Glomerular endothelial cell (primary cell): ENCODE results near the gene RPS15A. TPM values are rescaled to one million over a fixed set of nuclear protein-coding genes. Genes with fewer than 3 reads are reported as not detected.

Experiments used
- DNase-seq: peaks from one replicate; pipeline ENCODE4 v3.0.0-alpha.2; 2011; ENCODE audit warnings: low read depth, low spot score; ENCODE audit errors: extremely low read depth
- total RNA-seq: library from RNA; depleted of rRNA; stranded (reverse); fragments of >200 nt; gene quantifications from 2 replicates; pipeline ENCODE4 v1.2.3, GENCODE V29; 2015

Gene RPS15A
- total RNA-seq = 1,285 and 2,756 TPM in 2 replicates

- peak; percentile 91 for DNase-seq
Observed at GRCh38 chr16:18789850-18790706, at the start of gene RPS15A. Gene RPS15A, minus strand, starts transcription at chr16:18790334. Its CDS starts 1,221 bp downstream, at chr16:18789113.

- DNase-seq = no peak
Observed at GRCh38 chr16:18839555-18839954, 49.4 kb upstream of the RPS15A start.

- no peak for DNase-seq
Observed at GRCh38 chr16:18836702-18837101, 46.6 kb upstream of the RPS15A start.

GRCh38 chr16:18834864-18835263, 44.7 kb upstream of the RPS15A start:
- DNase-seq = no peak

- DNase-seq = no peak
Observed at GRCh38 chr16:18833707-18834505, 43.8 kb upstream of the RPS15A start.

- DNase-seq = no peak
Observed at GRCh38 chr16:18832613-18833012, 42.5 kb upstream of the RPS15A start.

GRCh38 chr16:18832006-18832405, 41.9 kb upstream of the RPS15A start:
- DNase-seq = no peak

GRCh38 chr16:18829251-18829650, 39.1 kb upstream of the RPS15A start:
- no peak for DNase-seq

GRCh38 chr16:18827890-18828289, 37.8 kb upstream of the RPS15A start:
- no peak for DNase-seq

- no peak for DNase-seq
Observed at GRCh38 chr16:18816286-18816685, 26.2 kb upstream of the RPS15A start.

- DNase-seq = no peak
Observed at GRCh38 chr16:18811925-18812324, 21.8 kb upstream of the RPS15A start.

GRCh38 chr16:18809165-18809564, 19.0 kb upstream of the RPS15A start:
- no peak for DNase-seq

- DNase-seq = no peak
Observed at GRCh38 chr16:18805257-18805773, 15.2 kb upstream of the RPS15A start.

- DNase-seq = no peak
Observed at GRCh38 chr16:18804540-18804939, 14.4 kb upstream of the RPS15A start.

- peak; percentile 56 for DNase-seq
Observed at GRCh38 chr16:18803569-18804462, 13.7 kb upstream of the RPS15A start.

- DNase-seq = no peak
Observed at GRCh38 chr16:18802767-18803343, 12.7 kb upstream of the RPS15A start.

- DNase-seq = peak; percentile 91
Observed at GRCh38 chr16:18801145-18801972, 11.2 kb upstream of the RPS15A start, which contains the start of gene ARL6IP1. Gene ARL6IP1, minus strand, starts transcription at chr16:18801549. Its CDS starts 83 bp downstream, at chr16:18801466.

- no peak for DNase-seq
Observed at GRCh38 chr16:18800775-18801144, 10.6 kb upstream of the RPS15A start.

GRCh38 chr16:18800293-18800692, 10.2 kb upstream of the RPS15A start:
- no peak for DNase-seq
